ENCODE results near the gene CYB561D2. TPM values are rescaled to one million over a fixed set of nuclear protein-coding genes. Genes with fewer than 3 reads are reported as not detected.
"Not testable (repeated sequence)": the region's sequence is repeated elsewhere in the genome, so short reads cannot be mapped to it uniquely, and the experiment has no call there.

CYB561D2 gene, protein sequence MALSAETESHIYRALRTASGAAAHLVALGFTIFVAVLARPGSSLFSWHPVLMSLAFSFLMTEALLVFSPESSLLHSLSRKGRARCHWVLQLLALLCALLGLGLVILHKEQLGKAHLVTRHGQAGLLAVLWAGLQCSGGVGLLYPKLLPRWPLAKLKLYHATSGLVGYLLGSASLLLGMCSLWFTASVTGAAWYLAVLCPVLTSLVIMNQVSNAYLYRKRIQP
- 26.2 and 30.0 TPM in 2 replicates for total RNA-seq

DNA sequence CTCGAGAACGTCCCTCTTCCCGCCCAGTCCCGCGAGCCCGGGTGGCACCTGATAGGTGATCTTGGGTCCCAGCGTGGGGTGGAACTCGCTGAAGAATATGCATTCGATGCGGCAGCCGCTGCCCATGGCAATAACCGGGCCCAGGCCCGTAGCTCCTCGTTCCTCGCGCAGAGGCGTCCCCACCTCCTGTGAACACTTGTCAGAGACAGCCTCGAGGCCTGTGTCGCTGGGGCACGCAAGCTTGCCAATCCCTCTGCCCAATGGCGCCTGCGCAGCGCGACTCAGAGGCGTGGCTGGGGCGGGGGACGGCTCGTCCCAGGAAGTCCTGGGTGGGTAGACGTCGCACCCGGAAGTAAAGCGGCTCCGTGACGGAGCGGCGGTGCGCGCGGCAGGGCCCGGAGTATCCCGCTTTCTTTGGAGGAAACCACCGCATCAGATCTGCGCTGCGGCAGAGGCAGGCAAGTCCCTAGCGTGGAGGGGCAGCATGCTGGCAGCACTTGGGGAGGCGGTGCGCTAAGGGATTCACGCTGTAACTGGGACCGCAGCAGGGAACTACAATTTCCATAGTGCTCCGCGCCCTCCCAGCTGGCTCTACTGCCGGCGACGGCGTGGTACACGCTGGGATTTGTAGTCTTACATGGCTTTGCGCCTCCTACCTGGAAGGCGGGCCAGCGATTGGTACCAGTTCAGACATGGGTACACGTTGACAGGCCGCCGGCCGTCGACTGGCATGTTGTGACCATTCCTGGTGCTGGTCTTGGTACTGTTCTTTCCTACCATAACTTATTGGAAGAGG is at the start of gene CYB561D2, which contains the start of gene NPRL2:
Gene CYB561D2 (plus strand): TSS at position 336 of the 796 bp plus-strand sequence. CDS start 572 bp downstream, outside the sequence.
Gene NPRL2 (minus strand): TSS at position 249 of the 796 bp plus-strand sequence. CDS start 123 bp downstream, at position 126.
- peak; percentile 96 for DNase-seq

DNA sequence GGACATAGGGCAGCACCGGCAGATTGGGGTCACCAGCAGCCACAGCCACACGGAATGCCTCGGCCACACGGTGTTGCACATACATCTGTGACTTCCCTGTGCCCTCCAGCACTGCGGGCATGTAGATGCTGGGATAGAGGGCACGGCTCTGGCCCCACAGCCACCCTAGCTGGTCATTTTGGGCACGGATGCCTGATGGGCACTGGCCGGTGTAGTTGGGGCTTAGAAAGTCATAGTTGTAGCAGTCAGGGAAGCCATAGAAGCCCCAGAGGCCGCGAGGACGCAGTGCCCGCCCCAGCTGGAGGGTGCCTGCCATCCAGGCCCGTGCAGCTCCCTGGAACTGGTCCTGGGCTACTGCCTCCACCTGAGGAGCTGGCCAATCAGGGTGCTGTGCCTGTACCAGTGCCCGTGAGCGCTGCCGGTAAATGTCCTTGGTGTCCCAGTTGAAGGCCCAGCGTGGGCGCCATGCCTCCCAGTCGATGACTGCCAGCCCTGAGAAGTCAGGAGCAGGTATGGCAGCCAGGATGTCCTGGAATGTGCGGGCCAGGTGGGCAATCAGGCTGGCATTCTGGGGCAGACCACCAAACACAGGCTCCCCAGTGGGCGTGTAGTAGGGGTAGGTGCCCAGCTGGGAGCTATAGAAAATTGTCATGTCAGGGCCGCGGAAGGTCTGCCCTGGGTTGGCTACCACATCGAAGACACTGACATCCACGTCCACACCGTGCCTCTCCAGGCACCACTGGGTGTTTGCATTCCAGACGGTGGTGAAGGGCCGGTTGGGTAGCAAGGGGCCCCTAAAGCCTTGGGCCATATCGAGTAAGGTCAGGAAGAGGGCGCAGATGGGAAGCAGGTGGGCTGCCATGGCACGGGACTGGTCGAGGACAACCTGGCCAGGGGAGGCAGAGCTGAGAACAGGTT is 48.3 kb upstream of the CYB561D2 start:
- no peak for DNase-seq

DNA sequence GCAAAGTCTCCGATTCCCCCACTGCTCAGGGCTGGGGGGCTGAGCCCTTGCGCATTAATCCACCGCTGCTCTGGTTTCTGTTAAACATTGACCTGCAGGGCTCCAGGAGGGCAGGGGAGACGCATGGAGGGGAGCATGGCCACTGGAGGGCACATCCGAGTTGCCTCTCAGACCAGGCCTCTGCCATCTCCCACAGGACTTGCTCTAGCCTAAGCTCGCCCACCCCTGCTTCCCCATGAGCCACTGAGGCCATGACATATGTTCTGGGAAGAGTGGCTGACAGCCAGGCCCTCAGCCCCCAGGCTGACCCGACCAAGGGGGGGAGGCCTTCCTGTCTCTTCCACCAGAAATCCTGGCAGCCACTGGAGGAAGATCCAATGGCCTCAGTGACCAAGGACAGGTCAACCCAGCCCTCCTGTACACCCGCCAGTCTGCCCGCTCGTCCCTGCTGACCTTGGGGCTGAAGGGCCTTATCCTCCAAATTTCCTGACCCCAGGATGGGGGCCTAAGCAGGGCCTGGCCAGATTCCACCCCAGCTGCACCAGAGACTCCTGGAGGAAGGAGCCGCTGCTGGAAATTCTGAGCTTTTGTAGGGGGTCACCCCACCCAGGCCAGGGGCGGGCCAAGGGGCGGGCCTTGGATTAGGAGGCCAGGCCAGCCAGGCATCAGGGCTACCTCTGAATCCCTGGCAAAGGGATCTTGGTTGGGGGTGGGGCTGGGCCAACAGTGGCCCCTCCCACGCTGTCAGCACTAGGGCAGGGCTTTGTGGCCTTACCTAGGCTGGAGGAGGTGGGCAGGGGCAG is 47.4 kb upstream of the CYB561D2 start, which contains the start of gene HYAL1:
Gene HYAL1 (minus strand): TSS at position 562 of the 803 bp plus-strand sequence. CDS start 618 bp downstream, outside the sequence.
- DNase-seq = peak; percentile 58

DNA sequence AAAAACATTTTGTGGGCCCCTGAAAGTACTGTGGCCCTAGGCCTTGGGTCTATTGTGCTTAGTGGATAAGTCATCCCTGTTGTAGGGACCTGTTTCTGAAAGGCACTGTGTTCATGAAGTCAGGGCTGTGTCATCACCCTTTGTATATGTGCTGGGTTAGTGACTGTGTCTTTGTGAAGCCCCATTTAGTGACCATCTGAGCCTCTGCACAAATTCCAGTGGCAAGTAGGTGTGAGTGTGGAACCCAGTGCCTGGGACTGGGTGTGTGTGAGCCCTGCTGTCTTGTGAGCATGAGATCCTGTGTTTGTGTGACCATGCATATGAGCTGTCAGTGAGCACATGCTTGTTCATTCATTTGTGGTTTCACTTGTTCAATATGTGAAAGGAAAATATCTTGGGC is 46.1 kb upstream of the CYB561D2 start:
- no peak for DNase-seq

DNA sequence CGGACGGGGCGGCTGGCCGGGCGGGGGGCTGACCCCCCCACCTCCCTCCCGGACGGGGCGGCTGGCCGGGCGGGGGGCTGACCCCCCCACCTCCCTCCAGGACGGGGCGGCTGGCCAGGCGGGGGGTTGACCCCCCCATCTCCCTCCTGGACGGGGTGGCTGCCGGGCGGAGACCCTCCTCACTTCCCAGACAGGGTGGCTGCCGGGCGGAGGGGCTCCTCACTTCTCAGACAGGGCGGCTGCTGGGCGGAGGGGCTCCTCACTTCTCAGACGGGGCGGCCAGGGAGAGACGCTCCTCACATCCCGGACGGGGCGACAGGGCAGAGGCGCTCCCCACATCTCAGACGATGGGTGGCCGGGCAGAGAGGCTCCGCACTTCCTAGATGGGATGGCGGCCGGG is 38.6 kb upstream of the CYB561D2 start:
- DNase-seq = not testable (repeated sequence)

DNA sequence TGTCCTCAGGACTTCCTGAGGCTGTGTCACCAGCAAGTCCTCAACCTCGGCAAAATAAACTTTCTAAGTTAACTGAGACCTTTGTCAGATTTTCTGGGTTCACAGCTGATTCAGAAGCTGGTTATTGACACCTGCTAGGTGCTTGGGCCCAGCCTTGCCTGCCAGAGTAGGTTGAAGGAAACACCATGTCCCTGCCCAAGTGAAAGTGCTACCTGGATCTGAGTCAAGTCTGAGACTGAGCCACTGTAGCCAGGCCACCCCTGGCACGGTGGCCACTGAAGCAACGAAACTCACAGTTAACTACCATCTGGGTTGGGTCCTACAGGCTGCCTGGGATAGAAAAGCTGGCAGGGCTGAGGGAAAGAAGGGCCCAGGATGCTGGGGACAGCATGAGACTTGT is 36.3 kb upstream of the CYB561D2 start:
- DNase-seq = no peak

DNA sequence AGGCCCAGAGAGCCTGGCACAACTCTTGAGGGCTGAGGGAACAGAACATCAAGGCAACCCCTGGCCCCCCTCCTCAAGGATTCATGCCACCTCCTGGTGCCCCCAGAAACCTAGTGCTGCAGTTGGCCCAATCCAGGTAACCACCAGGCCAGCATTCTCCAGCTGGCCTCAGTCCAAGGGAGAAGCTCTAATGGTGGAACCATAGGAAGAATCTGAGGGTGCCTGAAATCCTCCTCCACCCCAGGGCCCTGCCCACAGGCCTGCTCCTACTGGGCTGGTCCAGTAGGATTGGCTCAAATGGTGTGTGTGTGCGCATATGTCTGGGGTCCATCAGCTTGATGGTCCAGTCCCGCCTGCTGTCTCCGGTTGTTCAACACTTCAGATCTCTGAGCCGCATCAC is 35.8 kb upstream of the CYB561D2 start:
- DNase-seq = no peak

DNA sequence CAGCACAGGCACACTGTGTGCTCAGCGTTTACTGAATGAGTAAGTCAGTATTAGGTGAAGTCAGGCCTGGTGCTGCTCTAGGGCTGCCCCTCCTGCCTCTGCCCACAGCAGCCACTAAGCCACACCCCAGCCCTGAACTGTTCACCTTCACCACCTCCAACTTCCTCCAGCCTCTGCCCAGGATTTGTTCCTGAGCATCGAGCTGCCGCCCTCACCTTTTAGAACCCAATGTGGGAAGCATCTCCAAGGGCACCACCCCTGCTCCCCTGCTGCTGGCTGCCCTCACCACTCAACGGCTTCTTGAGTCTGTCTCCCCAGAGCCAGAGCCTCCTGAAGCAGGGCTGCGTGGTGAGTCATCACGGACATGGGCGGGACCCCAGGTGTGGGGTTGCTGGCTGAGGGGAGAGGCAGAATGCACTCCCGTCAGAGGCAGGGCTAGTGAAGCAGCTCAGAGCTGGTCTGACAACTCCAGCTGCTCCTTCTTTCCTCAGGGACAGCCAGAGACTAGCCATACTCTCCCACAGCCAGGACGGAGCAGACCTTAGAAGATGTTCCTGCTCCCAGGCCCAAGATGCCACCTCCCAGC is 33.9 kb upstream of the CYB561D2 start:
- peak; percentile 75 for DNase-seq

DNA sequence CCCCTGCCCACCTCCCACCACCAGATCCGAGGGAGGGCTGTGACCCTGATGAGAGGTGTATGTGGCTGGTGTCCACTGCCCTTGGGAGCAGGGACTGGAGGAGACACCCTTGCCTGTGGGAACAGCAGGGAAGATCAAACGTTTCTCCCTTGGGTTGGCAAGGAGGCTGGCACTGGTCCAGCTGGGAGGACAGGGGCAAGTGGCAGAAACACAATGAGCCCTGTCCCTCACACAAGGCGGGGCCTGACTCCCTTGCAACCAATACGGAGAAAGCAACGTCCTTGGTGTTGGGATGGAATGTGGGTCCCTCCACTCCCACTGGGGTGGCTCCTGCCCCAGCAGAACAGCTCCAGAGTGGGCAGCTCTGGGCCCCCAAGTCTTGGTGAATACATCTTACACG is 33.4 kb upstream of the CYB561D2 start:
- peak; percentile 24 for DNase-seq

DNA sequence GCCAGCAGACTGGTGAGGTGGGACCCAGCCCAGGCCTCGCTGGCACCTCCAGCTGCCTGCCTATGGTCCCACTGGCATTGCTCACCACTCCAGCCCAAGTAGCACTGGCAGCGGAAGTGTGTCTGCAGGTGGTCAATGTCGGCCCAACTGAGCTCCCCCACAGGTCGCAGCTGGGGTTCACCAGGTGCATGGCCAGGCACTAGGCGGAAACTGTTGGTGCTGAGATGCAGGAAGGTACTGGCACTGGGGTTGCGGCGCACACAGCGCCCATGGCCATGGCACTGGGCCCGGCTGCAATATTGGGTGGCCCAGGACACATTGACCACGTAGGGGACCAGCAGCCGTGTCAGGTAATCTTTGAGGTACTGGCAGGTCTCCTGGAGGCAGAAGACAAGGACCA is 32.5 kb upstream of the CYB561D2 start:
- DNase-seq = no peak

DNA sequence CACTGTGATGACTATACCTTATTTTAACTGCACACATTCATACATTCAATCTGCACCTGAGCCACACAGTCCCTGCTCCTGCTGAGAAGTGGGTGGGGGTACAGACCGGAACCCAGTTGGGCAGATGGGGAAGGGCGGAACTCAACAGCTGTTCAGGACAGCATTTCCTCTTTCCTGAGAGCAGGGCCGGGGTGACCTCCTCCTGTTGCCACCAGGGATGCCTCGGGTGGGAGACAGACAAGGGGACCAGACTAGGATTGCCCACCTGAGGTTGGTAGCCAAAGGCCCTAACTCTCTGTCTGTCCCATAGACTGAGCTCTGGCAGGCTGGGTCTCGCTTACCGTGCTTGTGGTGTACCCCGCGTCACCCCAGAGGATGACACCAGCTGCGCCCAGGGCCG is 32.0 kb upstream of the CYB561D2 start:
- DNase-seq = no peak

DNA sequence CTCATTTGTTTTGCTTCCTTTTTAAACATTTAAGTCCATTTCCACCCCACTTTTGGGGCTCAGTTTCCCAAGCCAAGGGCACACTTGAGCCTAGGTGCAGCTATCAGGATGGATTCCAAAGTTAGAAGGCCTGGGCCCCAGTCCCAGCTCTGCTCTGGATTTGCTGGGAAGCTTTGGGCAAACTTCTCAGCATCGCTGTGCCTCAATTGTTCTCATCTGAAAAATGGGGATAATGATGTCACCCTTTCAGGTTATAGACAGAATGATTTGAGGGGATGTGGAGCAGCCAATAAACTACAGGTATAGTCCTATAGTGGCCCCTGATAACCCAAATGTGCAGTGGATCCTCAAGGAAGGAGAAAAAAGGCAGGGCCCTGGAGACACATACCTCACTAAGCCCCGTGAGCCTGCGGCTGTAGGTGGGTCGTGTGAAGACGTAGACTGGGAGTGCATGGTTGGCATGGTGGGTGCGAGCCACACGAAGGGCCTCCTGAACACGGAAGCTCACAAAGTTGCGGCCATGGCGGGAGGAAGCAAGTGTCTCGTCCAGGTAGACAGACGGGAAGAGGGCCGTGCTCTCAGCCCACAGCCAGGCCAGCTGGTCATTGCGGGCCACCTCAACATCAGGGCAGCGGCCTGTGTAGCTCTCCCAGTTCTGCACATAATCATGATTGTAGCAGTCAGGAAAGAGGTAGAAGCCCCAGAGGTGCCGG is 31.3 kb upstream of the CYB561D2 start:
- DNase-seq = no peak

DNA sequence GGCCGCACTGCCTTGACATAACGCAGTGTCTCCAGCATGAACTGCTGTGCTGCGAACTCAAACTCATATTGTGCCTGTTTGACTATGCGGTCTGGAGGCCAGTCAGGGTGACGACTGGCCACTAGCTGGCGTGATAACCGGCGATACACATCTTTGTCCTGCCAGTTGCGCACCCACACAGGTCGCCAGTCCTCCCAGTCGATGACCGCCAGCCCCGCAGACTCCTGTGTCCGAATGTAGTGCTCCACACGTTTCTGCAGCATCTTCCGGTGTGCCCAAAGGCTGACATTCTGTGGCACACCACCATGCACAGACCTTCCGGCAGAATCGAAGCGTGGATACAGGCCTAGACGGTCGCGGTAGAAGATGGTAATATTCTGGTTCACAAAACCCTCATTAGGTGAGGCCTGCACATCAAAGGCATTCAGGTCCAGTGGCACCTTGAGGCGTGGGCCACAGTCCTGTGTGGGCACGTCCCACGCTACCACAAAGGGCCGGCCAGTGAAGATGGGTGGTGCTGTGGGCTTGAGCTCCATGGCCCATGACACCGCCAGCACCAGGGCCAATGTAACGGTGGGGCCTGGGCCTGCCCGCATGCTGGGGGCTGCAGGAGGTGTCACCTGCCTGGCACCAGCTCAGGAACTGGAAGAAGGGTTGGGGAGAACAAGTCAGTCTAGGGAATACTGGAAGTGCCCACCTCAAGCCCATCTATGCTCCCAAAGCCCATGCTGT is 30.6 kb upstream of the CYB561D2 start:
- peak; percentile 60 for DNase-seq

DNA sequence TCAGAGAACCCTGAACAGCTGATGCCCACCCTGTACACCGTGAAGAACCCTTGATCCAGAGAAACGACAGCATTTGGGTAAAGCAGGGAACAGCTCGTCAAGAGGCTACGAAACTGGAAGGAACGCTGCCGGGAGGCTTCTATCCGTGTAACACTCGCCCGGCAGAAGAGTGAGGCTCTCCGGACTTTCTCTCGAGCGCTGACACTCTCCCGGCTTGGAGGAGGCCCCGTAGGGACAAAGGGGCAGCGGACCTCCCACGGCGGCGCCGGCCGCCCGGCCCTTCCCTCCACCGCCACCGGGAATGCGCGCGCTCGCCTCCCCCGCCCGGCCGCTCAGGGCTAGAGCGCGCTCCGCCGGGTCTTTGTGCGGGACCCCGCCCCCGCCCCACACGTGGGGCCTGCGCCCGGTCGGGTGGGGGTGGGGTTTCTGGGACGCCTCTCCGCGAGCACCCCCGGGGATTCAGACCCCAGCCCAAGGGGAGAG is 29.8 kb upstream of the CYB561D2 start:
- peak; percentile 75 for DNase-seq

DNA sequence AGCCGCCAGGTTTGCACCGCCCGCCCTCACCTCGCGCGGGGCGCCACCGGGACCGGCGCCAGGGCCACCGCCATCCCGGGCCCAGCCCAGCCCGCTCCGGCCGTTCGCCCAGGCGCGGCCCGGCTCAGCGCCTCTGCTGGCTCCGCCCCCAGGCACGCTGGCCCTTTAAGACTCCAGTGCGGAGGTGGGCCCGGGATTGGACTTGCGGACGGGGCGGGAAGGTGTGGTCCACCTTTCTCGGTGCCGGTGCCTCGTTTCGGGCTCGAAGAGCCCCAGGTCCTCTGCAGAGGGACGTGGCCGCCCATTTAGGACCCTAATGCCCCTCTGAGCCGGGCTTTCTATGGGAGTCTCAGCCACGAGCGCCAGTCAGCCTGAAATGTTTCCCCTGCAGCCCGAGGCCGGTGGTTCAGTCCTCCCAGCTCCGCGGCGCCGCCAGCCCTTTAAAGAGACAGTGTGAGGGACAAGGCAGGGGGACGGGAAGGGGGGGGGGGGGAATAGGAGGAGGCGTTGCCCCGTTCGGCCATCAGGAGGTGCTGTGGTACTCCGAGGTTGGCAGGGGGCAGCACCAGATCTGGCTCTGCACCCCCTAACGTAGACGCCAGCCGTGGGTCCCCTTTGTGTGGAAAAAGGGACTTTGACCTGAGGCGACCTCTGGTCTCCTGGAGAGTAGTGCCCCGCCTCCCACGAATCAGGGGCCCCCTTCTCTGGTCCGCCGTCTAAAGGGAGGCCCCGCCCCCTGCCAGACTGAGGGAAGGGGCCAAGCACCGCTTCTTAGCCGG is 29.1 kb upstream of the CYB561D2 start:
- peak; percentile 90 for DNase-seq

DNA sequence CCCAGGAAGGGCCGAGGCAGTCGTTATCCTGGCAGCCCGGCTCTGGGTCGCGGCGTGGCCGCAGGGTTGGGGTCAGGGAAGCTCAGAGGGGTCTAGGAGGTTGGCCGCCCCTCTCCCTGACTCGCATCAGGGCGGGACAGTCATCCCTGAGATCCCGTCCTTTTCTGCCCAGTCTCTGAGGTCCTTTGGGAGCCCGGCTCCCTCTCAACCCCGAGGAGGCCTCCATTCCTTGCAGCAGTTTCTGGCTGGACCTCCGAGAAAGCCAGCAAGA is 28.6 kb upstream of the CYB561D2 start:
- no peak for DNase-seq

DNA sequence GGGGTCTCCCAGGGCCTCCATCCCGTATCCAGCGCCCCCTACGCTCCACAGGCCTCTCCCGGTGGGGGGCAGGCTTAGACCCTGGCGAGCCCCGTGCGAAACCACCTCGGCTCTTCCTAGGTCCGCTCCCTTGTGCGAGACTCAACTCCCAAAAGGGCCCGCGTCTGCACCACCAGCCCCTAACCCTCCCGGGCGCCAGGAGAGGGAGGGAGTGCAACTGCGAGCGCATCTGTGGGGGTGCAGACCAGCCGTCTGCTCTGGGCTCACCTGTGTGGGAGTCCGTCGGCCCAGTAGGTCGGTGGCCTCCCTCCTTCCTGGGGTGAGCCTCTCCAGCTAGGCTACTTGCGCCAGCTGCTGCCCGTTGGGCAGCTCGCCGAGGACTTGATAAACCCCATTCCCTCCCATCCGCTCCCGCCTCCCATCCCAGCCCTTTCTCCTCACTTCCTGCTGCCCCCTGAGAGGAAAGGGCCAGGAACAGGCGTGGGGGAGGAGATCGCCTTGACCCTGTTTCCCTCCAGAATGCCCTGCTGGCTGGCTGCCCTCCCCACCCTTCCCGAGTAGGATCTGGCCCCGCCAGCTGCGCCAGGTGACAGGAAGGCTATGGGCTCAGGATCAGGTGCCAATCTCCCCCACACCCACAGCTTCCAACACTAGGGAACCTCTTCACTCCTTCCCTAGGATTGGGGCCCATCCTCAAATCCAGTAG is 28.1 kb upstream of the CYB561D2 start, which contains the start of gene HYAL2:
Gene HYAL2 (minus strand): TSS at position 360 of the 706 bp plus-strand sequence. CDS start 2,256 bp downstream, outside the sequence.
- DNase-seq = peak; percentile 80

DNA sequence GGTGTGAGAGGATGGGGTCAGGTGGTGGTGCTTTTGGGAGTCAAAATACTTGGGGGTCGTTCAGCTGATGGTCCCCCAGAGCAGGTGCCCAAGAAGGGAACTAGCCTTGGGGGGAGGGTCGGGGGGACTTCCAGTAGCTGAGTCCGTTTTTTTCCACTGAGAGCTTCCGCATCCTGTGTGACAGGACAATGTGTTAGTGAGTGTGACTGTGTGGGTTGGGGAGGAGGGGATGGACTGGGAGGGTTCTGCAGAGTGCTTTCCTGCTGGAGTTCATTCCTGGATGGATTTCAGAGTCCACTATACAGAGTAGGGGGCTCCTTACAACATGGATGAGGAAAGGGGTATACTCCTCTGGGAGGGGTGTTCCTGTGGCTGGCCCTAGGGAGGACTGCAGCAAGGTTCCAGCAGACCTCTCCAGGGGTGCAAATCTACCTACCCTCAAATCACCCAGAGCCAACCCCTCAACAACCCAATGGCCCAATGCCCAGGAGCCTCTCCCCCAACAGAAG is 27.5 kb upstream of the CYB561D2 start:
- peak; percentile 88 for DNase-seq

Data from dermis blood vessel endothelial cell (primary cell).